ENCODE results near the gene MAP3K5. TPM values are rescaled to one million over a fixed set of nuclear protein-coding genes. Genes with fewer than 3 reads are reported as not detected.
A peak's percentile ranks its signal among the peaks of the same experiment; 100 is the strongest.

The MAP3K5 gene
- total RNA-seq, 4 donors from 2014 or later = 20.8 to 31.7 (median 23.4) TPM

DNA sequence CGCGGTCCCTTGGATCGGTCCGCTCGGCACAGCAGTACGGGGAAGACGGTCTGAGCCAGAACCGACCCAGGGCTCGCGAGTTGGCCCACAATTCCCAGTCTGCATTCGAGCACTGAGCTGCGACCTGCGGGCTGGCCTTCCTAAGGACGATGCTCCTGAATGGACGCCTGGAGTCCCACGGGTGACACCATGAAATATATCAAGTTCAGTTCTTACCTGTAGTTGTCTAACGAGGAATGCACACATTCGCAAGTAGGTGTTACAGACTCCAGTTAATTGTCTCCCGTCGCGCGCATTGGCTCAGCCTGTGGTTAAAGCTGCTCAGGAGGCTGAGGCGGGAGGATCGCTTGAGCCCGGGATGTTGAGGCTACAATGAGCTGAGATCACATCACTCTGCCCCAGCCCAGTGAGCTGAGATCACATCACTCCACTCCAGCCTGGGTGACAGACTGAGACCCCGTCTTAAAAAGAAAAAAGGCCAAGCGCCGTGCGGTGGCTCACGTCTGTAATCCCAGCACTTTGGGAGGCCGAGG, 30.9 kb upstream of the MAP3K5 start:
- H3K27ac ChIP-seq = peak overlapping the region in 3 of 4 donors; percentile 91 to 95 (median 93)
- TF ChIP-seq, protein P1, sequence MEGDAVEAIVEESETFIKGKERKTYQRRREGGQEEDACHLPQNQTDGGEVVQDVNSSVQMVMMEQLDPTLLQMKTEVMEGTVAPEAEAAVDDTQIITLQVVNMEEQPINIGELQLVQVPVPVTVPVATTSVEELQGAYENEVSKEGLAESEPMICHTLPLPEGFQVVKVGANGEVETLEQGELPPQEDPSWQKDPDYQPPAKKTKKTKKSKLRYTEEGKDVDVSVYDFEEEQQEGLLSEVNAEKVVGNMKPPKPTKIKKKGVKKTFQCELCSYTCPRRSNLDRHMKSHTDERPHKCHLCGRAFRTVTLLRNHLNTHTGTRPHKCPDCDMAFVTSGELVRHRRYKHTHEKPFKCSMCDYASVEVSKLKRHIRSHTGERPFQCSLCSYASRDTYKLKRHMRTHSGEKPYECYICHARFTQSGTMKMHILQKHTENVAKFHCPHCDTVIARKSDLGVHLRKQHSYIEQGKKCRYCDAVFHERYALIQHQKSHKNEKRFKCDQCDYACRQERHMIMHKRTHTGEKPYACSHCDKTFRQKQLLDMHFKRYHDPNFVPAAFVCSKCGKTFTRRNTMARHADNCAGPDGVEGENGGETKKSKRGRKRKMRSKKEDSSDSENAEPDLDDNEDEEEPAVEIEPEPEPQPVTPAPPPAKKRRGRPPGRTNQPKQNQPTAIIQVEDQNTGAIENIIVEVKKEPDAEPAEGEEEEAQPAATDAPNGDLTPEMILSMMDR (IDR thresholded peaks at IDR 0.05) = no peak
- TF ChIP-seq EP300 (IDR thresholded peaks at IDR 0.05) (no peak), POLR2A (IDR thresholded peaks at IDR 0.05) (no peak), POLR2AphosphoS5 (IDR thresholded peaks at IDR 0.05) (no peak)
- H3K9me3 ChIP-seq = no peaks in the 10 kb centered on the region
- H3K4me1 ChIP-seq = peaks cover 0 to 14% (median 6%) of the 10 kb centered on the region in 3 donors
- WGBS, 2 donors (ENCODE audit: low coverage in 1 of 2) = 100% methylated on average over 3 of the region's 31 CpGs; no CpG with 5 or more reads in 1 of the 2 donors
- H3K4me3 ChIP-seq = peak overlapping the region; percentile 73 to 81
- H3K27me3 ChIP-seq = no peaks in the 10 kb centered on the region
- no peak for ATAC-seq
- H3K36me3 ChIP-seq = peaks cover 0 to 28% of the 10 kb centered on the region in 2 donors

DNA sequence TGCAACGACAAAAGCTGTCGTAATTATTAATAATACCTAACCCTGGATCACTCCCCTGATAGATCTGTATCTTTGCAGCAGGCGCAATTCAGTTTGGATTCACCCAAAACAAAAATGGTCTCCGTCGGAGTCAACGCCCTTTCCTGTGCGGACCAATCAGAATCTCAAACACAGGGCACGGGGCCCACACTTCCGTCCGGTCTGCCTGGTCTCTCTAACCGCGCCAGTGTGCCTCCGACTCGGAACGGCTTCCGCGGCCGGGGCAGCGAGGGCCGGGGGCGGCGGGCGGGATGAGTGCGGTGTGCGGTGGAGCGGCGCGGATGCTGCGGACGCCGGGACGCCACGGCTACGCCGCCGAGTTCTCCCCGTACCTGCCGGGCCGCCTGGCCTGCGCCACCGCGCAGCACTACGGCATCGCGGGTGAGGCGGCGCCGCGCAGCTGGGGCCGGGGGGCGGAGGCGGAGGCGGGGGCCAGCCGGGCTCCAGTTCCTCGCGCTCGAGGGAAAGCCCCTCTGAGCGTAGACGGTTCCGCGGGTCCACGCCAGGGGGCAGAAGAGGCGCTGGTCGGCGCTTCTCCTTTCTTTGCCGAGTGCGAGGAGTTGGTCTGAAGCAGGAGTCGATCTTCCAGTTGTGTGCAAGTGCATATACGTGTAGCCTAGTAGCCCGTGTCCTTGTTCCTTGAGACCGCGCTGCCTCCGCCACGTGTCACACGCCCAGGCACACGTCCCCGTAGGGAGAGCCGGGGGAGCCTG, 30.3 kb upstream of the MAP3K5 start, which contains the start of gene PEX7:
TSS of gene PEX7 (plus strand) at position 217 of the 752 bp plus-strand sequence. CDS start at position 291, 74 bp downstream.
- Histone ChIP-seq H3K9me3 (no peaks in the 10 kb centered on the region), H3K27me3 (no peaks in the 10 kb centered on the region), H3K27ac (peak within 1 kb of the TSS; percentile 73 to 95 (median 92)), H3K36me3 (peaks cover 0 to 22% of the 10 kb centered on the region in 2 donors), H3K4me3 (peak within 1 kb of the TSS; percentile 73 to 81), H3K4me1 (peaks cover 0 to 14% (median 6%) of the 10 kb centered on the region in 3 donors)
- WGBS, 2 donors (ENCODE audit: low coverage in 1 of 2) = 0% methylated on average over 6 to 8 of the region's 78 CpGs
- ATAC-seq = peak; percentile 98
- no peak for TF ChIP-seq EP300 (IDR thresholded peaks at IDR 0.05)
- TF ChIP-seq, protein P1 (IDR thresholded peaks at IDR 0.05) = peak in 3 of 4 experiments; percentile 53 to 79 (median 69)
- TF ChIP-seq POLR2AphosphoS5 (IDR thresholded peaks at IDR 0.05) = peak; percentile 53
- TF ChIP-seq POLR2A (IDR thresholded peaks at IDR 0.05) = peak; percentile 60 to 72

DNA sequence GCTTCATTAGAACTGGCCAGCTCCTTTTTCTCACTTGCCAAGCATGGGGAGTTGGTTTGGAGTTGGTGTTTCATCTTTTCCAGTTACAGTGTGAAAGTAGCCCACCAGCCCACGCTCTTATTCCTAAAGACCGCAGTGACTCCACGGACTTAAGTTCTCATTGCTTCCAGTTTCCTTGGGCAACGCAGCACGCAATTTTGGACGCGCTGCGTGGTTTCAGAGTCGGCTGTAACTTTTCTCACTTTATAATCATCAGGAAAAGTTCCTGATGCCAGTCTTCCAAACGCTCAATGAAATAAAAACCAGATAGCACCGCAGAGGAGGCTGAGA, 29.7 kb upstream of the MAP3K5 start:
- Histone ChIP-seq H3K4me3 (peak overlapping the region; percentile 73 to 81), H3K27me3 (no peaks in the 10 kb centered on the region), H3K9me3 (no peaks in the 10 kb centered on the region), H3K4me1 (peaks cover 0 to 14% (median 6%) of the 10 kb centered on the region in 3 donors), H3K27ac (peak overlapping the region; percentile 73 to 95 (median 92)), H3K36me3 (peaks cover 0 to 18% of the 10 kb centered on the region in 2 donors)
- TF ChIP-seq POLR2A (IDR thresholded peaks at IDR 0.05) (no peak), POLR2AphosphoS5 (IDR thresholded peaks at IDR 0.05) (no peak), EP300 (IDR thresholded peaks at IDR 0.05) (no peak)
- TF ChIP-seq, protein P1 (IDR thresholded peaks at IDR 0.05) = no peak
- ATAC-seq = peak; percentile 13
- WGBS, 2 donors (ENCODE audit: low coverage in 1 of 2) = 0 to 1% methylated on average over 10 of the region's 11 CpGs

DNA sequence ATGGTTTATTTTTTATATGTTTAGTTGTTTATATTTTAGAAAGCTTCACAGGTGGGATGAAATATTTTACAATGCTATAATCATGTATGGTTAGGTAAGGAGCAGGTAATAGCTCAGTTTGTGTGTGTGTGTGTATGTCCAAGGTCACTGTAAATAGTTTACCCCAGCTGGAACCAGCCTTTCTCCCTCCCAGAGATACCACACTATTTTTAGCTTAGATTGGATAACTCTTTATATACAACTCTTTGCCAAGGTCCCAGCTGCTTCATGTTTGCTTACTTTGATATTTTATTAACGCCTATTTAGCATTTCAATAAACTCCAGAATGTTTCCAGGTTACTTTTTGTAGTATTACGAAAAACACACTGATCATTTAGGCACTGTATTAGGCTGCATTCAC, 28.3 kb upstream of the MAP3K5 start:
- Histone ChIP-seq H3K36me3 (peaks cover 0 to 3% of the 10 kb centered on the region in 2 donors), H3K27ac (no peak overlapping the region), H3K9me3 (no peaks in the 10 kb centered on the region), H3K4me1 (peaks cover 0 to 14% (median 6%) of the 10 kb centered on the region in 3 donors), H3K27me3 (no peaks in the 10 kb centered on the region), H3K4me3 (no peak overlapping the region)
- 34 to 59% methylated on average over 2 of the region's 2 CpGs for WGBS, 2 donors (ENCODE audit: low coverage in 1 of 2)
- TF ChIP-seq, protein P1 (IDR thresholded peaks at IDR 0.05) = no peak
- TF ChIP-seq EP300 (IDR thresholded peaks at IDR 0.05) (no peak), POLR2AphosphoS5 (IDR thresholded peaks at IDR 0.05) (no peak), POLR2A (IDR thresholded peaks at IDR 0.05) (no peak)
- no peak for ATAC-seq

All from gastroesophageal sphincter (tissue), 4 donors.